Measurements from ENCODE around the gene OR5C1.
"Not testable (repeated sequence)": the region's sequence is repeated elsewhere in the genome, so short reads cannot be mapped to it uniquely, and the experiment has no call there.

The OR5C1 gene

DNA sequence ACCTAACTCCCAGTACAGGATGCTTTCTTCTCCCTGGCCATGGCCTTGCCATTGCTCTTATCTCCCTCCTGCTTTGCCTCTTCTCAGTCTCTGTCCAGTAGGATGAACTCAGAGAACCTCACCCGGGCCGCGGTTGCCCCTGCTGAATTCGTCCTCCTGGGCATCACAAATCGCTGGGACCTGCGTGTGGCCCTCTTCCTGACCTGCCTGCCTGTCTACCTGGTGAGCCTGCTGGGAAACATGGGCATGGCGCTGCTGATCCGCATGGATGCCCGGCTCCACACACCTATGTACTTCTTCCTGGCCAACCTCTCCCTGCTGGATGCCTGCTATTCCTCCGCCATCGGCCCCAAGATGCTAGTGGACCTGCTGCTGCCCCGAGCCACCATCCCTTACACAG lies at the start of gene OR5C1:
OR5C1 (plus strand) TSS at position 103 of the 400 bp plus-strand sequence; CDS start at position 103, 0 bp downstream.
- no peak for DNase-seq

- no peak for DNase-seq
Measured at GRCh38 chr9:122742003-122742402, 46.7 kb upstream of the OR5C1 start, which contains the start of gene OR1L6. Gene OR1L6, plus strand, starts transcription at chr9:122742303. Its CDS starts 7,545 bp downstream, at chr9:122749848.

DNA sequence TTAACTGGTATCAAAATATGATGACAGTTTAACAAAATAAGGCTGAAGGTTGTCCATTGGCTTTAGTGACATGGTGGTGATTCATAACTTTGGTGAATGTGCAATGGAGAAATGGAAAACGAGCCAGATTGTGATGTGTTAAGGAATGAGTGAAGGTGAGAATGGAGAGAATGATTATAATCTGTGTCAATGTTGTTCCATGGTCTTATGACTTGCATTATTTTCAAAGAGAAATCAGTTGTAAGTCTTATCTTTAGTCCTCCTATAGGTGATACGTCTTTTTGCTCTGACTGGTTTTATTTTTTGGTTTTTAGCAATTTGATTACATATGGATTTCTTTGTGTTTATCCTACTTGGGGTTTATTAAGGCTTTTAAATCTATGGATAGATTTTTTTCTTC lies 33.9 kb upstream of the OR5C1 start:
- no peak for DNase-seq

DNA sequence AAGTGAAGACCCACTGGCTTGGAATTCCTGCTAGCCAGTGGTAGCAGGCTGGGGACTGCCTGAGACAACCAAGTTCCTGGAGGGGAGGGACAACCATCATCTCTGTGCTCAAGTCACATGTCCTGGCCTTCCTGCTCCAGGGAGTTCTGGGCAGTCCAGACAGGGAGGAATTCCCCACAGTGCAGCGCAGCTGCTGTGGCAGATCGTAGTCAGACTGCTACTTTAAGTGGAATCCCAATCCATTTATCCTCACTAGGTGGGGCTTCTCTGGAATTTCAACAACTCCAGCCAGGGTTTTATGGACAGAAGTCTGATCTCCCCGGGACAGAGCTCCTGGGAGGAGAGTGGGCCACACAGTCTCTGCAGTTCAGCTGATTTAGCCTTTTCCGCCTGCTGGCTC lies 20.9 kb upstream of the OR5C1 start:
- DNase-seq = no peak

- DNase-seq = no peak
Measured at GRCh38 chr9:122777052-122777451, 11.7 kb upstream of the OR5C1 start.

GRCh38 chr9:122777935-122778627 lies 10.7 kb upstream of the OR5C1 start:
- DNase-seq = no peak

DNA sequence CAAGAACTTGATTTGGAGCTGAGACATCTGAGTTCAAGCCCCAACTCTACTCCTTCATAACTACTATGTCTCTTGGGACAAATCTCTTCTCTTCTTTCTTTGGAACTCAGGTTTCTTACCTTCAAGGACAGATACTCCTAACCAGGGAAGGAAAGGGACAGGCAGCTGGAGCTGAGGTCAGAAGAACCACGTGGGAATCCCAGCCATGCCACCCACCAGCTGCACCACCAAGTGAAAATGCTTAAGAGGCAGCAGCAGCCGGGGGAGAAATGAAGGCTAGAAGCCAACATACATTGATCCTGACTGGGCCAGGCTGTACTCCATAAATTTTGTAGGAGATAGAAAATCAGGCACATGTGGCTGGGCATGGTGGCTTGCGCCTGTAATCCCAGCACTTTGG lies 9.6 kb upstream of the OR5C1 start:
- no peak for DNase-seq

GRCh38 chr9:122780026-122780425 lies 8.7 kb upstream of the OR5C1 start:
- no peak for DNase-seq

DNA sequence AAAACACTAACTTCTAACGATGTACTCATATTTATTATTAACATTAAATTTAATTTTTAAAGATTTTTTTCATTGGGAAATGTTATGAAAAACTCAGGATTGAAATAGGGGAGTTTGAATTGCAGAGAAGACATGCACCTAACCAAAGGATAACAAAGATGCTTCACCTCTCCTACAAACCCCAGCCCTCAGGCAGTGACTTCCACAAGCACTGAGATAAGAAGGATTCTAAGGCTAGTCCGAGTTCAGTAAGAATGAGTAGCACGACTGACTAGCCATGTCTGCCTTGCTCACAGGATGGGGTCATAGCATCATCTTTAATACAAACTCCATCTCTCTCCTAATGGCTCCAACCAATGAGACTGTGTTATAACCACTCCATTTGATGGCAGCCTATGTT lies 7.1 kb upstream of the OR5C1 start:
- no peak for DNase-seq

- no peak for DNase-seq
Measured at GRCh38 chr9:122785269-122785668, 3.5 kb upstream of the OR5C1 start.

DNA sequence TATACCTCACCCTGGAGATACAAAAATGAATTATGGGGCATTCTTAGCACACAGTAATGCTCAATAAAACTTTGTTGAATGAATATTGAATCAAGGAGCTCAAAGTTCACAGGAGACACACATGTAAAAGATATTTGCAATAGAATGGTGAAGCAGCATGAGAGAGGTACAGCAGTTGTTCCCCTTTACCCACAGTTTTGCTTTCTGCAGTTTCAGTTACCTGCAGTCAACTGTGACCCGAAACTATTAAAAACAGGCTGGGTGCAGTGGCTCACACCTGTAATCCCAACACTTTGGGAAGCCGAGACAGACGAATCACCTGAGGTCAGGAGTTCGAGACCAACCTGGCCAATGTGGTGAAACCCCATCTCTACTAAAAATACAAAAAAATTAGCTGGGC lies 2.4 kb upstream of the OR5C1 start:
- DNase-seq = no peak

- DNase-seq = no peak
Measured at GRCh38 chr9:122789256-122790046, 718 bp downstream of the OR5C1 start.

DNA sequence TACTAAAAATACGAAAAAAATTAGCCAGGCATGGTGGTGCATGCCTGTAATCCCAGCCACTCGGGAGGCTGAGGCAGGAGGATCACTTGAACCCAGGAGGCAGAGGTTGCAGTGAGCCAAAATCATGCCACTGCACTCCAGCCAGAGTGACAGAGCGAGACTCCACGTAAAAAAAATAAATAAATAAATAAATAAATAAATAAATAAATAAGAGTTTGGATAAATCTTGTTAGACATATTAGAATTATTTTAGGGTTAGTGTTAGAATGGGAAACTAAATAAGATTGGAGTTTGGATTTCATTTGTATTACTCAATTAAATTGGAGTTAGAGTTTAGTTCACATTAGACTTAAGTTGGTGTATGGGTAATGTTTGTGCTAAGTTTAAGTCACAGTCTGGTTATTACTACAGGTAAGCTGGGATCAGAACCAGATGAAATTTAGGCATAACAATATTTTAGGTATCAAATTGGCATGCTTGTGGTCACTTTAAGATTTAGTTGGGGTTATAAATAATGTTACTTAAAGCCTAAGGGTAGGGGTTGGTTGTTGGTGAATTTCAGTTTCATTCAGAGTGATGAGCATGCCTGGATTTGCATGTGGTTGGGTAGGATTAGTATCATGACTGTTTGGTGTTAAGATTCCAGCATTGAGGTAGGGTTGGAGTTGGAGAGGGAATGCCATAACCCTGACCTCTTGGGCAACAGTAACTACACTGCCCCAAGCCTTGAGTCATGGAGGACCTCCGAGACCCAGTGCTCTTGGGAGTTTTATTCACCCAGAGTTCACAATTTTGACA lies 3.3 kb downstream of the OR5C1 start:
- DNase-seq = no peak

- DNase-seq = no peak
Measured at GRCh38 chr9:122797316-122798063, 8.8 kb downstream of the OR5C1 start.

DNA sequence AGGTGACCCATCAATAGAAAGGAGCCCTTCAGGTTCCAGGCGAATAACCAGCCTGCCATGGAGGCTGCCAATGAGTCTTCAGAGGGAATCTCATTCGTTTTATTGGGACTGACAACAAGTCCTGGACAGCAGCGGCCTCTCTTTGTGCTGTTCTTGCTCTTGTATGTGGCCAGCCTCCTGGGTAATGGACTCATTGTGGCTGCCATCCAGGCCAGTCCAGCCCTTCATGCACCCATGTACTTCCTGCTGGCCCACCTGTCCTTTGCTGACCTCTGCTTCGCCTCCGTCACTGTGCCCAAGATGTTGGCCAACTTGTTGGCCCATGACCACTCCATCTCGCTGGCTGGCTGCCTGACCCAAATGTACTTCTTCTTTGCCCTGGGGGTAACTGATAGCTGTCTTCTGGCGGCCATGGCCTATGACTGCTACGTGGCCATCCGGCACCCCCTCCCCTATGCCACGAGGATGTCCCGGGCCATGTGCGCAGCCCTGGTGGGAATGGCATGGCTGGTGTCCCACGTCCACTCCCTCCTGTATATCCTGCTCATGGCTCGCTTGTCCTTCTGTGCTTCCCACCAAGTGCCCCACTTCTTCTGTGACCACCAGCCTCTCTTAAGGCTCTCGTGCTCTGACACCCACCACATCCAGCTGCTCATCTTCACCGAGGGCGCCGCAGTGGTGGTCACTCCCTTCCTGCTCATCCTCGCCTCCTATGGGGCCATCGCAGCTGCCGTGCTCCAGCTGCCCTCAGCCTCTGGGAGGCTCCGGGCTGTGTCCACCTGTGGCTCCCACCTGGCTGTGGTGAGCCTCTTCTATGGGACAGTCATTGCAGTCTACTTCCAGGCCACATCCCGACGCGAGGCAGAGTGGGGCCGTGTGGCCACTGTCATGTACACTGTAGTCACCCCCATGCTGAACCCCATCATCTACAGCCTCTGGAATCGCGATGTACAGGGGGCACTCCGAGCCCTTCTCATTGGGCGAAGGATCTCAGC lies 11.6 kb downstream of the OR5C1 start, which contains the start of gene OR1K1:
OR1K1 (plus strand) TSS at position 58 of the 995 bp plus-strand sequence; CDS start at position 58, 0 bp downstream.
- no peak for DNase-seq

DNA sequence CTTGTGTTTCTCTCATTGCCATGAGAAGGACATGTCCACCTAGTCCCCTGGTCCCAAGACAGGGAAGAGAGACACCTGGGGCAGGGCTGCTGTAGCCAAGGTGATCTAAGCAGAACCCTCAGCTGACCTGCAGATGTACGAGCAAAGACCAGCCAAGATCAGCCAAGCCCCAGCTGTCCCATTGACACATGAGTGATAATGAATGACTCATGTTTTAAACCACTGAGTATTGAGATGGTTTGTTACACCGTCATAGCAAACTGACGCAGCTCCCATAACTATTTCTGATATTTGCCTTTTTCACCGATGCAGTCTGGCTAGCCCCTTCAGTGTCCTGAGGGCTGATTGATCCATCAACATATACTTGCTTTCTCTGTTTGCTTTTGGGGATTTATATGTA lies 17.9 kb downstream of the OR5C1 start:
- no peak for DNase-seq

DNA sequence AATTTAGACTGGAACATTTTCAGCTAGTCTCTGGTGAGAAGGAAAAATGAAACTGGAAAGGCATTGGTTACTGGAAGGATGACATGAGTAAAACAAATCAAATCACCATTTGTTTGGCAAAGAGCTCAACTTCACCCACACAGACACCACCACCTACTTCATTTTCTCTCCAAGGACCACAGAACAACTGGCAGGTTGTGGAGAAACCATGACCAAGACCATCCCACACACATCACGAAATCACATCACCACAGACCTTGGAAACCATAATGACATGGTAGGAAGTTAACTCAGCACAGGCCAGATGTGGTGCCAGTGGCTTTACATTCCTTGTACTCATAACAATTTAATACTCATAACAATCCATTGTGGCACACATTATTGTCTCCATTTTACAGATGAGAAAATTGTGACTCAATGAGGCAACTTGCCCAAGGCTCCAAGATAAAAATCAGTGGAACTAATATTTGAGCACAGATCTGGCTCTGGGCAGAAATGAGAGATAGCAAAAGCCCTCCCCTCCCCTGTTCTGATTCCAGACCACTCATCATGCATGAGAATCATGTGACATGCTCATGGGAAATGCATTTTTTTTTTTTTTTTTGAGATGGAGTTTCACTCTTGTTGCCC lies 18.7 kb downstream of the OR5C1 start:
- no peak for DNase-seq

GRCh38 chr9:122808141-122808540 lies 19.4 kb downstream of the OR5C1 start:
- no peak for DNase-seq

DNA sequence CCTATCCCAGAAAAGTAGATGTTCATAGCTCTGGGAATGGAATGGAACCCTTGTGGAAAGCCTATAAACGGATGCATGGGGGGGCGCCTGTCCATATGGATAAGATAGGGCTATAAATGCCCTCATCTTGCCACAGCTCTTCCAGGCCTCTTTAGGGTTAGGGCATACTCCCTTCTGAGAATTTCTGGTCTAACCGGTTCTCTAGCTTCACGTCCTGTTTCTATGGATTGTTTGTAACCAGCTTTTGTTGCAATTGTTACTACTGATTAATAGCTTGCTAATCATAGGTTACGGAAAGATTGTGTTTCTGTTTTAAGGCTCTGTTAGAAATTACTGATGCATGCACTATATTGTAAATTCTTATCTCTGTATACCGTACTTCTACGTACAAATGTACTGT lies 20.5 kb downstream of the OR5C1 start:
- not testable (repeated sequence) for DNase-seq

- DNase-seq = peak; percentile 73 to 87
Measured at GRCh38 chr9:122810306-122810946, 21.7 kb downstream of the OR5C1 start.

Data from NCI-H524 (cell line).